Kidney tubule cell (primary cell): ENCODE data around the gene CSH1.
"Not testable (repeated sequence)": the region's sequence is repeated elsewhere in the genome, so short reads cannot be mapped to it uniquely, and the experiment has no call there.

Experiments used
- DNase-seq: peaks from one replicate; pipeline ENCODE4 v3.0.0-alpha.2; 2018; ENCODE audit warnings: low spot score

Gene CSH1

DNA sequence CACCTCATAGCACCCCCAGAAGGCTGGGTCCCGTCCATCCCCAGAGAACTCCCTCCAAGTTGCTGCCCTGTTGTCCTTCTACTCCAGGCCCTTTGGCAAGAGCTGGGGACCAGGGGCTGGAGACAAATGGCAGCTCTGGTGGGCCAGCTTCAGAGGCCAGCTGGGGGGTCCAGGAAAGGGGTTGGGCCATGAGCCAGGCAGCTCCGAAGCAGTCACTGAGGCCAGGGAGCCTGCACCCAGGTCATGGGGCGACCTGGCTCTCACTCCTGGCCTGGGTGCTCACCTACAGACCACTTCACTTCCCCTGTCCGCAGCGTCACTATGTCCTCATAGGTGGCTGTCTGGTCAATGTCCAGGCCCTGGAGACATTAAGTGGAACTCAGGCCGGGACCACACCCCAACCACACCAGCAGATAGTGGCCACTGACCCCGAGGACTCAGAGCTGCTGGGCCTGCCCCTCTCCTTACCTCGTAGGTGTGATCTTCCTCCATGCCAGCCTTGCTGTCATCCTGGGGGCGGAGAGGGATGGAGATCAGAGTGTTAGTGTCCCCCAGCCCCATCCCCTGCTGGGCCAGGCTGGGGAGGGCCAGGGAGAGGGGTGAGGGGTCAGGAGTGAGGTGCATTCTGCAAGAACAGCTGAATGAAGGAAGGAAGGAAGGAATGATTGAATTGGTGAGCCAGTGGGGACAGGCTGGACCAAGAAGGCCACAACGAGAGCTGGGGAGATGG lies 32.8 kb upstream of the CSH1 start:
- DNase-seq, result no peak

DNA sequence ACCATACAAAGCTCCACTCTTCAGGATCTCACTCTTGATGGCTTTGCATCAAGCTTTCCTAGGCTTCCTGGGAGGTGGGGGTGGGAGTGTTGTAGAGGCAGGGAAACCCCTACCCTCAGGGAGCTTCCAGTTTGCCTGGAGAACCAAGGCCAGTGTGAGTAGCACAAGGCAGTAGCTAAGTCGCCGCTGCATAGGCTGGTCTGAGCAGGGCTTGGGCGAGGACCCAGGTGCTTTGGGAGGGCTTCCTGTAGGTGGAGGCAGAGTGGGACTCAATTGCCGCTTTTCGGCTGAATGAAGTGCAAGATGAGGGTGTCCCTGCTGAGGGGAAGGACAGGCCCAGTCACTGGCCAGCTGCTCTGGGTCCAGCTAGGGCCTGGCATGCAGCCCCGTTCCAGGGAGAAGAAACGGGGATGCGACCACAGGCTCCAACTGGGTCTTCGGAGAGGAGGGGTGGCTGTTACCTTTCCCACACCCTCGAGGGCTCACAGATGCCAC lies 31.8 kb upstream of the CSH1 start:
- no peak for DNase-seq

DNA sequence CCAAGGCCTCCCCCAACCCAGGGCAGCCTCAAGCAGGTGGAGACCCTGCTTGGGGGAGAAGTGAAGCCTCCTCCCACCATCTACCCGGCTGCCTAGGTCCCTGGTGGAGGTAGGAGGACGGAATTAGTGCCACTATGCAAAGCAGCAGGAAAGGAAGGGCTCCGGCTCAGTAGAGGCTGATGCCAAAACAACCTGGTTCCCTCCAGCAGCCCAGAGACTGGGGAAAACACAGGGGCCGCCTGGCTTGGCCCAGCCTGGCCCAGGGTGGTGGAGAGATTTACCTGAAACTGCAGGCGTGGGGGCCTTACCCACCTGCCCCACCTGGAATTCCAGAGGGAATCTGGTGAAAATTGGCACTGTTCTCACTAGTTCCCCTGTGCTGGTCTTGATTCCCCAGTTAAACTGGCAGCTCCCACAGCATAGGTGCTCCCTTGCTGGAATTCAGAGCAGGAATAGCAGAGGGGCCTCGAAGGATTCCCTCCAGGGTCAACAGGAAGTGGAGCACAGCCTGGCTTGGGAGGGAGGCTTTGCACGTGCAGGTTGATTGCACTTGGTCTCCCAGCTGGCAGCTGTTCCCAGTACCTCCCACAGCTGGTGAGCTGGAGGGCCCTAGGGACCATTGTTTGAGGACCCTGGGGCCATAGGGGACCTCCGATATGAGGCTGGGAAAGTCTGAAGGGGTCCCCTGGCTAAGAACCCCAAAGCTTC lies 31.2 kb upstream of the CSH1 start:
- no peak for DNase-seq

DNA sequence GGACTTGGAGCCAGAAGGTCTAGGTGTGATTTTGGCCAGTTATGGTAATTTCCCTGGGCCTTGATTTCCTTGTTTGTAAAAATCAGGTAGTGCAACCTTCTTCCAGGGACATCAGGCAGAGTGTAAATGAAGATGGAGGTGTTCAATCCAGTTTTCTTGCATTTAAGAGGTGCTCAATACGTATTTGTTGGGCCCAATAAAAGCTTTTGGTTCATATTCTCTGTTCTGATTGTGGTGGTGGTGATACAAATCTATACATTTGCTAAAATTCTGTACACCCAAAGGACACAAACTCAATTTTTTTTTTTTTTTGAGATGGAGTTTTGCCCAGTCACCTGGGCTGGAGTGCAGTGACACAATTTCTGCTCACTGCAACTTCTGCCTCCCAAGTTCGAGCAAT lies 29.8 kb upstream of the CSH1 start:
- no peak for DNase-seq

DNA sequence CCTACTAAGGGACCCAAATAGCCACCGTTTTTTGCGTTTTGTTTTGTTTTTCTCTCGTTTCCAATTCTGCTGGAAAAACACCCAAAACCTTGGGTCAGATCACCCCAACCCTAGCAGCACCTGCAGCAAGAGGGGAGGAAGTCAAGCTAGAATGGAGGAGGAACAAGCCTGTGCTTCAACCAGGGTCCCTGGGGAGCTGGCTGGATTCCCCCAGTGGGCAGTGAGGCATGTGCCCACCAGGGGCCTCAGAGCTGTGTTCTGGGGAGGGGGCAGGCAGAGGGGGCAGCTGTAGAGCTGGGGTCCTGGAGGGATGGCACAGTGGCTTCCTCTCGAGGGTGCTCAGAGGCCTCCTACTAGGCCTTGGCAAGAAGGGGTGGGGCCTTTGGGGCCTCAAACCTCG lies 29.2 kb upstream of the CSH1 start:
- no peak for DNase-seq

DNA sequence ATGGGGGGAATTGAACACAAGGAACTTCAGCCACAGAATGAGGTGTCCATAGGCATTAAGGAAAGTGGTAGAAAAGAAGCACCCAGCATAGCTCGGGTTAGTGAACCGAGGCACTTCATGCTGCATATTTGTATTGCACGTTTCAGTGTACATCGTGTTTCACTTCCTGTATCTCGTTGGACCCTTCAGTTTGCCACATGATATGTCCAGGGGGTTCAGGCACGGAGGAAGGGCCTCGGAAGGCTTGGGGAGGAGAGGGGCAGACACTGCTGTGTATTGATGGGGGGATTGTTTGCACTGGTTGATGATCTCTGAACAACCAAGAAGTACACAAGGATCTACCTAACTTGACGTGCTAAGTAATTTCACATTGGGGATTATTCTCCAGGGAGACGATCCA lies 26.0 kb upstream of the CSH1 start:
- DNase-seq, result not testable (repeated sequence)

DNA sequence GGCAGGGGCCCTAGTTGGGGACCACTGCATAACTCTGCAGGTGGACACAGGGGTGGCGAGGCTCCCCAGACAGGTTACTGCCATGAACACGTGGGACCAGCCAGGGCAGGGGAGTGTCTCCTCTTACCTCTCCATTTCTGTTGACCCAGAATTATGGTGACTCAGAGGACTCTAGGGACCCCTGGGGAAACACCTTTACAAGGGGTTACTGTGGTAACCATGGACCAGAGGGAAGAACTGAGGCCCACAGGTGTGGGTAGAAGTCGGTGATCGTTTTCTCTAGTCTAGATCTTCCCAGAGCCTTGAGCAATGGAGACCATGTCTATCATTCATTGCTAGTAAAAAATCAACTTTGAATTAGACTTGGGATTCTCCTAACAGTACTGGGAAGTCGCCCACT lies 24.4 kb upstream of the CSH1 start:
- DNase-seq, result not testable (repeated sequence)

DNA sequence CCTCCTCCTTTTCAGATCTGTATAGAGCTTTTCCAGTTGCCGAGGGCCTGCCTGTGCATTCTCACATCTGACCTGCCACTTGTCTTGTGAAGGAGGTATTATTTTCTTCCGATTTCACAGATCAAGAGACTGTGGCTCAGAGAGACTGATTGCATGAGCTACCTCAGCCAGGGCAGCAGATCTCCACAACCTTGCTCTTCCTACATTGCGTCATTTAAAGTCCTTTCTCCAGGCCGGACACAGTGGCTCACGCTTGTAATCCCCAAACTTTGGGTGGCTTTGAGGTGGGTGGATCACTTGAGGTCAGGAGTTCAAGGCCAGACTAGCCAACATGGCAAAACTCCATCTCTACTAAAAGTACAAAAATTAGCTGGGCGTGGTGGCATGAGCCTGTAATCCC lies 23.7 kb upstream of the CSH1 start:
- DNase-seq, result not testable (repeated sequence)

DNA sequence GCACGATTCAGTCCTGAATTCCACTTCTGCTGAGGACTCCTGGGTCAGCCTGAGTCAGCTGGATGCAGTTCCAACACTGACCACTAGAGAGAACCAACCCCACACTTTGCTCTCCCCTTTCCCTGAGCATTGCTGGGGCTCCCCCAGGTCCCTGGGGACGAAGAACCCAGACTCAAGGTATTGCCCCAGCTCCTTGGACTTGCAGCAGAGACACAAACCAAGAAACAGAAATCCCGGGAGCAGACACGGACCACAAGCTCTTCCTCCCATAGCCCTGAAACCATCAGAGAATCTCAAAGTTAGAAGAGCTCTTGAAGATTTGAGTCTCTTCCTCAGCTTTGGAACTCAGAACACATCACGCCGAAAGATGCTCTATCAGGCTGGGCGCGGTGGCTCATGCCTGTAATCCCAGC lies 22.9 kb upstream of the CSH1 start:
- DNase-seq, result peak; percentile 52

DNA sequence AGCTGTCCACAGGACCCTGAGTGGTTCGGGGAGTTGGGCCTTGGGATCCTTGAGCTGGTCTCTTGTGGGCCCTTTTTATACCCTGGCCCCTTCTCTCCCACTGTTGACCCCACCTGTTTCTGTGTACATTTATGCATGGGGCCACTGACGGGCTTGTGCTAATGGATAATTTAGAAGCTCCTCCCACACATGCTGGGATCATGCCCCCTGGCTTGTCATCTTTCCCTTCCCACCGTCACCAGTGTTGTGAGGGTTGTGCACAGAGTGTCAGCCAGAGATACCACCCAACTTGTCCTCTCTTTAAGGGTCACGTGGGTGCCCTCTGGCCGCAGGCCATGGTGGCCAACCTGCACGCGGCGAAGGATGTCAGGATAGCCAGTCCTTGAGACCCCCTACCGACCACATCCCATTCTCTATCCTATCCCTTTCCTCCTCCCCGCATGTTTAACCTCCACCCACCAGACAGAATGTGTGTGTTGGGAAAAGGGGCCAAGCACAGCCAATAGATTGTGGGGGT lies 22.5 kb upstream of the CSH1 start, which contains the start of gene GH1:
Gene GH1, minus strand, starts transcription at position 51 of the 517 bp plus-strand sequence. CDS start 63 bp downstream, outside the sequence.
- not testable (repeated sequence) for DNase-seq

DNA sequence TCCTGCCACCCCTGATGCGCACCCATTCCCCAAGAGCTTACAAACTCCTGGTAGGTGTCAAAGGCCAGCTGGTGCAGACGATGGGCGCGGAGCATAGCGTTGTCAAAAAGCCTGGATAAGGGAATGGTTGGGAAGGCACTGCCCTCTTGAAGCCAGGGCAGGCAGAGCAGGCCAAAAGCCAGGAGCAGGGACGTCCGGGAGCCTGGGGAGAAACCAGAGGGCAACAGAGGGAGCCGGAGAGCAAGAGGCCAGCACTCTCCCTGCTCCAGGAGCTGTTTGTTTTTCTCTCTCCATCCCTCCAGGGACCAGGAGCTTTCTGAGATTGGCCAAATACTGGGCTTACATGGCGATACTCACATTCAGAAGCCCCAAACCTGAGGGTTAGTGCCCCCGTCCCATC lies 21.9 kb upstream of the CSH1 start:
- no peak for DNase-seq

DNA sequence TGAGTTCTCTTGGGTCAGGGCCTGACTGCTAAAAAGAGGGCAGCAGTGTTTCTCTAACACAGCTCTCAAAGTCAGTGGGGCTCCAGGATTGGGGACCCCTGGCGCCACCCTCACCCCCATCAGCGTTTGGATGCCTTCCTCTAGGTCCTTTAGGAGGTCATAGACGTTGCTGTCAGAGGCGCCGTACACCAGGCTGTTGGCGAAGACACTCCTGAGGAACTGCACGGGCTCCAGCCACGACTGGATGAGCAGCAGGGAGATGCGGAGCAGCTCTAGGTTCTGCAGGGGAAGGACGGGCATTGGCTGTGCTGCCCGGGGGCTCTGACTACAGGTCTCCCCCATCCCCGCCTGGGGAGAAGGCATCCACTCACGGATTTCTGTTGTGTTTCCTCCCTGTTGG lies 21.3 kb upstream of the CSH1 start:
- no peak for DNase-seq

DNA sequence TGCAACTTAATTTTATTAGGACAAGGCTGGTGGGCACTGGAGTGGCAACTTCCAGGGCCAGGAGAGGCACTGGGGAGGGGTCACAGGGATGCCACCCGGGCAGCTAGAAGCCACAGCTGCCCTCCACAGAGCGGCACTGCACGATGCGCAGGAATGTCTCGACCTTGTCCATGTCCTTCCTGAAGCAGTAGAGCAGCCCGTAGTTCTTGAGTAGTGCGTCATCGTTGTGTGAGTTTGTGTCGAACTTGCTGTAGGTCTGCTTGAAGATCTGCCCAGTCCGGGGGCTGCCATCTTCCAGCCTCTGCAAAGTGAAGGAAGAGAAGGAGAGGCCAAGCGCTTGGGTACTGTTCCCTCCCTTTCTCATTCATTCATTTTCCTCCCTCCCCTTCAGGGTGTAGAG lies 20.8 kb upstream of the CSH1 start:
- DNase-seq, result not testable (repeated sequence)

DNA sequence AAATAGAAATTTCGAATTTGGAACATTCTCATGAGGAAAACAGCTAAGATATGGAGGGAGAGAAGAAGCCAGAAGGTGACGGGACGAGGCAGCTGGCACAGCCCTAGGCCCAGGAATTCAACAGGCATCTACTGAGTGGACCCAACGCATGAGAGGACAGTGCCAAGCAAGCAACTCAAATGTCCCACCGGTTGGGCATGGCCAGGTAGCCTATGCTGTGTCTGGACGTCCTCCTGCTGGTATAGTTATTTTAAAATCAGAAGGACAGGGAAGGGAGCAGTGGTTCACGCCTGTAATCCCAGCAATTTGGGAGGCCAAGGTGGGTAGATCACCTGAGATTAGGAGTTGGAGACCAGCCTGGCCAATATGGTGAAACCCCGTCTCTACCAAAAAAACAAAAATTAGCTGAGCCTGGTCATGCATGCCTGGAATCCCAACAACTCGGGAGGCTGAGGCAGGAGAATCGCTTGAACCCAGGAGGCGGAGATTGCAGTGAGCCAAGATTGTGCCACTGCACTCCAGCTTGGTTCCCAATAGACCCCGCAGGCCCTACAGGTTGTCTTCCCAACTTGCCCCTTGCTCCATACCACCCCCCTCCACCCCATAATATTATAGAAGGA lies 20.3 kb upstream of the CSH1 start:
- no peak for DNase-seq

DNA sequence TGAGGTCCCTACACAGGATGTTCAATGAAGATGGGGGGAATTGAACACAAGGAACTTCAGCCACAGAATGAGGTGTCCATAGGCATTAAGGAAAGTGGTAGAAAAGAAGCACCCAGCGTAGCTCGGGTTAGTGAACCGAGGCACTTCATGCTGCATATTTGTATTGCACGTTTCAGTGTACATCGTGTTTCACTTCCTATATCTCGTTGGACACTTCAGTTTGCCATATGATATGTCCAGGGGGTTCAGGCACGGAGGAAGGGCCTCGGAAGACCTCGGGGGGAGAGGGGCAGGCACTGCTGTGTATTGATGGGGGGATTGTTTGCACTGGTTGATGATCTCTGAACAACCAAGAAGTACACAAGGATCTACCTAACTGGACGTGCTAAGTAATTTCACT lies 19.4 kb upstream of the CSH1 start:
- not testable (repeated sequence) for DNase-seq

DNA sequence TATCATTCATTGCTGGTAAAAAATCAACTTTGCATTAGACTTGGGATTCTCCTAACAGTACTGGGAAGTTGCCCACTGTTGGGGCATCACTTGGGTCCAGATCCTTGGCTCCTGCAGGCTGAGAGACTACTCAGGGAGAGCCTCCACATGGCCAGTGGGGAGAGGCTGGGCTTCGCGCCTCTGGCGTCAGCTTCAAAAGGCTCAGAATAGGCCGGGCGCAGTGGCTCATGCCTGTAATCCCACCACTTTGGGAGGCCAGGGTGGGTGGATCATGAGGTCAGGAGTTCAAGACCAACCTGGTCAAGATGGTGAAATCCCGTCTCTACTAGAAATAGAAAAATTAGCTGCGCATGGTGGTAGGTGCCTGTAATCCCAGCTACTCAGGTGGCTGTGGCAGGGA lies 18.1 kb upstream of the CSH1 start:
- DNase-seq, result no peak

DNA sequence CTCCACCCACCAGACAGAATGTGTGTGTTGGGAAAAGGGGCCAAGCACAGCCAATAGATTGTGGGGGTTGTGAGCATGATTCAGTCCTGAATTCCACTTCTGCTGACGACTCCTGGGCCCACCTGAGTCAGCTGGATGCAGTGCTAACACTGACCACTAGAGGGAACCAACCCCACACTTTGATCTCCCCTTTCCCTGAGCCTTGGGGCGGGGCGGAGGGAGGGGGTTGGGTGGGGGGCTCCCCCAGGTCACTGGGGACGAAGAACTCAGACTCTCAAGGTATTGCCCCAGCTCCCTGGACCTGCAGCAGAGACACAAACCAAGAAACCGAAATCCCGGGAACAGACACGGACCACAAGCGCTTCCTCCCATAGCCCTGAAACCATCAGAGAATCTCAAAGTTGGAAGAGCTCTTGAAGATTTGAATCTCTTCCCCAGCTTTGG lies 15.3 kb upstream of the CSH1 start:
- peak; percentile 42 for DNase-seq

DNA sequence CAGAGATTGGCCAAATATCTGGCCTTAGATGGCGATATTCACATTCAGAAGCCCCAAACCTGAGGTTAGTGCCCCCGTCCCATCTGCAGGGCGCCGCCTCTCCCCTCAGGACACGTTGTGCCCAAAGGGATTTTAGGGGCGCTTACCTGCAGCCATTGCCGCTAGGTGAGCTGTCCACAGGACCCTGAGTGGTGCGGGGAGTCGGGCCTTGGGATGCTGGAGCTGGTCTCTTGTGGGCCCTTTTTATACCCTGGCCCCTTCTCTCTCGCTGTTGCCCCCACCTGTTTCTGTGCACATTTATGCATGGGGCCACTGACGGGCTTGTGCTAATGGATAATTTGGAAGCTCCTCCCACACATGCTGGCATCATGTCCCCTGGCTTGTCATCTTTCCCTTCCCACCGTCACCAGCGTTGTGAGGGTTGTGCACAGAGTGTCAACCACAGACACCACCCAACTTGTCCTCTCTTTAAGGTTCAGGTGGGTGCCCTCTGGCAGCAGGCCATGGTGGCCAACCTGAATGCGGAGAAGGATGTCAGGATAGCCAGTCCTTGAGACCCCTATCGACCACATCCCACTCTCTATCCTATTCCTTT lies 14.8 kb upstream of the CSH1 start, which contains the start of gene CSHL1:
Gene CSHL1, minus strand, starts transcription at position 218 of the 595 bp plus-strand sequence. Its CDS starts 62 bp downstream, at position 156.
- DNase-seq, result no peak

DNA sequence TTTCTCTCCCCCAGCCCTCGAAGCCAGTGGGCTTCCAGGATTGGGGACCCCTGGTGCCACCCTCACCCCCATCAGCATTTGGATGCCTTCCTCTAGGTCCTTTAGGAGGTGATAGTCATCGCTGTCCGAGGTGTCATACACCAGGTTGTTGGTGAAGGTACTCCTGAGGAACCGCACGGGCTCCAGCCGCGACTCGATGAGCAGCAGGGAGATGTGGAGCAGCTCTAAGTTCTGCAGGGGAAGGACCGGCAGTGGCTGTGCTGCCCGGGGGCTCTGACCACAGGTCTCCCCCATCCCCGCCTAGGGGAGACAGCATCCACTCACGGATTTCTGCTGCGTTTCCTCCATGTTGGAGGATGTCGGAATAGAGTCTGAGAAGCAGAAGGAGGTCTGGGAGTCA lies 13.7 kb upstream of the CSH1 start:
- DNase-seq, result no peak

DNA sequence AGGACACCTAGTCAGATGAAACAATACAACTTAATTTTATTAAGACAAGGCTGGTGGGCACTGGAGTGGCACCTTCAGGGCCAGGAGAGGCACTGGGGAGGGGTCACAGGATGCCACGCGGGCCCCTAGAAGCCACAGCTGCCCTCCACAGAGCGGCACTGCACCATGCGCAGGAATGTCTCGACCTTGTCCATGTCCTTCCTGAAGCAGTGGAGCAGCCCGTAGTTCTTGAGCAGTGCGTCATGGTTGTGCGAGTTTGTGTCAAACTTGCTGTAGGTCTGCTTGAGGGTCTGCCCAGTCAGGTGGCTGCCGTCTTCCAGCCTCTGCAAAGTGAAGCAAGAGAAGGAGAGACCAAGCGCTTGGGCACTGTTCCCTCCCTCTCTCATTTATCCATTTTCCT lies 13.2 kb upstream of the CSH1 start:
- not testable (repeated sequence) for DNase-seq

DNA sequence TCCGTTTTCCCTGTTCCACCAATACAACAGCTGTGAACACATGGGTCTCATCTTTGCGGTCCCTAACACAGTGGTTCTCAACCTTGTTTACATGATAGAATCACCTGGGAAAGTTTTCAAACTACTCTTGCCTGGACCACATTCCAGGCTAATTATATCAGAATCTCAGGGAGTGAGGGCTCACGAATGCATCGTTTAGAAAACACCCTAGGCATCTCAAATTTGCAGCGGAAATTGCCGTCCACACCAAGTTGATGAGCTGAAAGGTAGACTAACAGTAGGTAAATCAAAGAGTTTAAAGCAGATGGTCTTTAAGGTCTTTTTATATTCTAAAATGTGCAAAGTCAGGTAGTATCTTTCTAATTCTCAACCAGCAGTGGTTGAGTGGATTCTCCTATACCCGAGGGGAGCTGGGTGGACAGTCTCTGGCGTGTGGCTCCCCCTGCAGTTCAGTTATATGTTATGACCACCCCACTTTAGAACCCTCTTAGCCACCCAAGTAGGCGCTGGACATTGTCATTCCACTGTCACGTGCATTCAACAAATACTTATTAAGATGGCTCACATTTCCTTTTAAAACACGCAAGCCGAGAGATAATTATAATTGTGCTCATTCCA lies 10.9 kb upstream of the CSH1 start:
- DNase-seq, result not testable (repeated sequence)

DNA sequence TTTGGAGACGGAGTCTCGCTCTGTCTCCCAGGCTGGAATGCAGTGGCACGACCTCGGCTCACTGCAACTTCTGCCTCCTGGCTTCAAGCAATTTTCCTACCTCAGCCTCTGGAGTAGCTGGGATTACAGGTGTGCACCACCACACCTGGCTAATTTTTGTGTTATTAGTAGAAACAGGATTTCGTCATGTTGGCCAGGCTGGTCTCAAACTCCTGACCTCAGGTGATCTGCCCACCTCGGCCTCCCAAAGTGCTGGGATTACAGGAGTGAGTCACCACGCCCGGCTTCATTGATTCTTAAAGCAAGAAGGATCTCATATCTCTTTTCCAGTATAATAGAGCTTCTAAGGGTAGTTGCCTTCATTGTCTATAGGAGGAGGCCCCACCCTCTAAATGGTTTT lies 8.4 kb upstream of the CSH1 start:
- DNase-seq, result not testable (repeated sequence)
